ENCODE measurements around the gene SNAP47. TPM values are rescaled to one million over a fixed set of nuclear protein-coding genes. Genes with fewer than 3 reads are reported as not detected.

Gene SNAP47
- total RNA-seq, 1 donor = 51.4 TPM

GRCh38 chr1:227779021-227779441 lies 43.8 kb downstream of the SNAP47 start:
- H3K4me2 ChIP-seq (ENCODE audit: insufficient read depth, low read length) = no peak overlapping the region
- H3K27ac ChIP-seq (ENCODE audit: low read depth, low read length) = no peak overlapping the region
- H3K4me1 ChIP-seq (ENCODE audit: insufficient read depth, low read length) = peaks cover 27% of the 10 kb centered on the region
- H3K9me3 ChIP-seq (ENCODE audit: low read depth, low read length) = no peaks in the 10 kb centered on the region
- H2AFZ ChIP-seq (ENCODE audit: low read length) = no peak overlapping the region
- DNase-seq (ENCODE audit: insufficient read length, low spot score, missing footprints) = no peak
- H3K27me3 ChIP-seq (ENCODE audit: insufficient read depth, low read length) = no peaks in the 10 kb centered on the region
- peaks cover 39% of the 10 kb centered on the region for H4K20me1 ChIP-seq (ENCODE audit: insufficient read depth, low read length)
- H3K36me3 ChIP-seq (ENCODE audit: insufficient read depth, low read length) = peaks cover 6% of the 10 kb centered on the region
- no peak overlapping the region for H3K4me3 ChIP-seq (ENCODE audit: insufficient read depth, low read length)
- H3K79me2 ChIP-seq (ENCODE audit: insufficient read depth, low read length) = no peaks in the 10 kb centered on the region
- no peak for TF ChIP-seq CTCF (IDR thresholded peaks at IDR 0.05; ENCODE audit: extremely low read depth, low read depth, low read length)

- no peak for TF ChIP-seq CTCF (IDR thresholded peaks at IDR 0.05; ENCODE audit: extremely low read depth, low read depth, low read length)
- Histone ChIP-seq H3K9me3 (ENCODE audit: low read depth, low read length) (no peaks in the 10 kb centered on the region), H3K27ac (ENCODE audit: low read depth, low read length) (no peak overlapping the region), H3K79me2 (ENCODE audit: insufficient read depth, low read length) (no peaks in the 10 kb centered on the region), H2AFZ (ENCODE audit: low read length) (no peak overlapping the region), H3K4me3 (ENCODE audit: insufficient read depth, low read length) (no peak overlapping the region), H3K4me2 (ENCODE audit: insufficient read depth, low read length) (no peak overlapping the region), H4K20me1 (ENCODE audit: insufficient read depth, low read length) (peaks cover 39% of the 10 kb centered on the region), H3K36me3 (ENCODE audit: insufficient read depth, low read length) (peaks cover 6% of the 10 kb centered on the region), H3K4me1 (ENCODE audit: insufficient read depth, low read length) (peaks cover 27% of the 10 kb centered on the region), H3K27me3 (ENCODE audit: insufficient read depth, low read length) (no peaks in the 10 kb centered on the region)
- no peak for DNase-seq (ENCODE audit: insufficient read length, low spot score, missing footprints)
These were observed 44.5 kb downstream of the SNAP47 start for GRCh38 chr1:227779685-227780084.

- no peak overlapping the region for H3K27ac ChIP-seq (ENCODE audit: low read depth, low read length)
These were observed 45.1 kb downstream of the SNAP47 start for GRCh38 chr1:227780101-227781044.

More at GRCh38 chr1:227780101-227781044, 45.1 kb downstream of the SNAP47 start:
- H3K4me2 ChIP-seq (ENCODE audit: insufficient read depth, low read length) = no peak overlapping the region
- H3K9me3 ChIP-seq (ENCODE audit: low read depth, low read length) = no peaks in the 10 kb centered on the region
- H3K36me3 ChIP-seq (ENCODE audit: insufficient read depth, low read length) = peaks cover 6% of the 10 kb centered on the region
- peaks cover 22% of the 10 kb centered on the region for H3K4me1 ChIP-seq (ENCODE audit: insufficient read depth, low read length)
- no peak for TF ChIP-seq CTCF (IDR thresholded peaks at IDR 0.05; ENCODE audit: extremely low read depth, low read depth, low read length)
- DNase-seq (ENCODE audit: insufficient read length, low spot score, missing footprints) = no peak
- no peaks in the 10 kb centered on the region for H3K79me2 ChIP-seq (ENCODE audit: insufficient read depth, low read length)
- no peak overlapping the region for H2AFZ ChIP-seq (ENCODE audit: low read length)
- no peaks in the 10 kb centered on the region for H3K27me3 ChIP-seq (ENCODE audit: insufficient read depth, low read length)
- H3K4me3 ChIP-seq (ENCODE audit: insufficient read depth, low read length) = no peak overlapping the region
- H4K20me1 ChIP-seq (ENCODE audit: insufficient read depth, low read length) = peaks cover 36% of the 10 kb centered on the region

All from osteoblast (primary cell).